Measurements from ENCODE around the gene C21orf91. TPM values are rescaled to one million over a fixed set of nuclear protein-coding genes. Genes with fewer than 3 reads are reported as not detected.

Gene C21orf91
- total RNA-seq = 4.7 and 8.1 TPM in 2 replicates

GRCh38 chr21:17819114-17819876 lies at the start of gene C21orf91:
TSS of gene C21orf91 (minus strand) at chr21:17819356. CDS start at chr21:17818318, 1,038 bp downstream.
- DNase-seq (ENCODE audit: low read depth, low spot score) = peak; percentile 53

GRCh38 chr21:17866590-17866989 lies 47.4 kb upstream of the C21orf91 start:
- no peak for DNase-seq (ENCODE audit: low read depth, low spot score)

- no peak for DNase-seq (ENCODE audit: low read depth, low spot score)
Observed at GRCh38 chr21:17859661-17860060, 40.5 kb upstream of the C21orf91 start.

GRCh38 chr21:17858747-17859146 lies 39.6 kb upstream of the C21orf91 start:
- DNase-seq (ENCODE audit: low read depth, low spot score) = no peak

GRCh38 chr21:17854745-17855144 lies 35.6 kb upstream of the C21orf91 start:
- DNase-seq (ENCODE audit: low read depth, low spot score) = no peak

DNA sequence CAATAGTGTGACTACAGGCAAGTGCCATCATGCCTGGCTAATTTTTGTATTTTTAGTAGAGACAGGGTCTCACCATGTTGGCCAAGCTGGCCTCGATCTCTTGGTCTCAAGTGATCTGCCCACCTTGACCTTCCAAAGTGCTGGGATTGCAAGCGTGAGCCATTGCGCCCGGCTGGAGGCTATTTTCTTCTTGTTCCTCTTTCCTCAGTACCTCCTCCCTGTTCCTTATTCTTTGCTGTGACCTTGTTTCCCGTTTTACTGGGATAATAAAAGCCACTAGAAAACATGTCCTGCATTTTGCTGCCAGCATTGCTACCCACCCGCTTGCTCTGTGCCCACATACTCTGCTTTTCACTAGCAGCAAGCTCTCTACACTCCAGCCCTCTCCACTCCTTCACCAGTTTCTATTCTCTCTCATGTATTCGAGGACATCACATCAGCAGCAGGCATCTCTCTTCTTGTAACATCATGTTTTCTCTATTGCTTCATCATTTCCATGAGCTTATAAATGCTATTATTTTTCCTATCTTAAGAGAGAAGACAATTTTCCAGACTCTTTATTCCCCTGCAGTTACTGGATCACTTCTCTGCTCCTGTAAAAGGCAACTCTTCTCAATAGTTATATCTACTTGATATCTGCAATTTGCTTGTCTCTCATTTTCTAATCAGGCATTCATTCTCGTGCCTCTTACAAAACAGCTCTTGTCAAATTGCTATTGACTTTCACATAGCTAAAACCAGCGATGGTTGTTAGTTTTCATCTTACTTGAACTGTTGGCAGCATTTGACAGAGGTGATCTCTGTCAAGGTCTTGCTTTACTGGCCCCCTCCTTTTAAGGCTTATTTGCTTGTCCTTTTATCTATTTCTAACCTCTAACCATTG lies 34.5 kb upstream of the C21orf91 start:
- no peak for DNase-seq (ENCODE audit: low read depth, low spot score)

GRCh38 chr21:17848228-17848627 lies 29.1 kb upstream of the C21orf91 start:
- DNase-seq (ENCODE audit: low read depth, low spot score) = no peak

GRCh38 chr21:17841103-17841502 lies 21.9 kb upstream of the C21orf91 start:
- no peak for DNase-seq (ENCODE audit: low read depth, low spot score)

DNA sequence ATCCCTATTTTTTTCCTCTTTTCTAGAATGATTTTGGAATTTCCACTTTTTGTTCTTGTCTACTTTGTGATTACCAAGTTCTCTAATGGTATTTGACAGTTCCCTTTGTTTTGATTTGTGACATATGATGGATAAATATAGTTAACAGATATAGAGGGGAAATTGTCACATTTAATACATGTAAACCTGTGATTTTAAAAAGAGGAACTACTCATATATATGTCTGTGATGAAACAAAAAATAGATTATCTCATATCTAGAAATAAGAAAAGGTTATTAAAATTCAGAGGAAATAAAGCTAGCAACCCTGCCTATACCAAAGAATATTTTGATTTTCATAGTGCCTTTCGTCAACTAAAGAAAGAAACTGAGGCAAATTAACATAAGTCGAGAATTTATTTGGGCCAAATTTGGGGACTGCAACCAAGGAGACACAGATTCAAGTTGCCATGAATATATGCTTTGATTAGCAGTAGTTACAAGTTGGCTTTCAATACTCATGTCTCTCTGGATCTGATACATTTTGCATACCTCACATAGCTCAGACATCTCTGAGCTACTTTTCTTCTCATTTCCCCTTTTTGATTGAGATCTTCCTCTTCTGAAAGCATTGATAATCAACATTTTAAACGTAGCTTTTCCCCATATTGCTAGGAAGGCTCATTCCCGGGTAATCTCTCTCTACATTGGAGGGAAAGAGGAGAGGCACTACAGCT lies 15.6 kb upstream of the C21orf91 start:
- DNase-seq (ENCODE audit: low read depth, low spot score) = no peak

DNA sequence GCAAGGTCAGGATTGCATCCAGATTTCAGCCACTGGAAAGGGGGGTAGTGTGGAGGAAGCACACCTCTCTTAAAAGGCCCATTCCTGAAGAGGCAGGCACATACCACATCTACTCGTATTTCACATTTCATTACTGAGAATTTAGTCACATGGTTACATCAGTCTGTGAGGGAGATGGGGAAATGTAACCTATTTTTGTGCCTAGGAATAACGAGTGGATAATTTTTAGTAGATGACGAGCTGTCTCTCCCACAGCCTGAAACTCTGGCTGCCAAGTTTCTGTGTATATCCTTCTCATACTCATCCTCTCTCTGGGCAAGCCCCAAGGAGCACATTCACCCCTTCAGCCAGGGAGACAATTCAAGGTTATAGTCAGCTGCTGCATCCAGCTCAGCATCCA lies 10.3 kb upstream of the C21orf91 start:
- no peak for DNase-seq (ENCODE audit: low read depth, low spot score)

DNA sequence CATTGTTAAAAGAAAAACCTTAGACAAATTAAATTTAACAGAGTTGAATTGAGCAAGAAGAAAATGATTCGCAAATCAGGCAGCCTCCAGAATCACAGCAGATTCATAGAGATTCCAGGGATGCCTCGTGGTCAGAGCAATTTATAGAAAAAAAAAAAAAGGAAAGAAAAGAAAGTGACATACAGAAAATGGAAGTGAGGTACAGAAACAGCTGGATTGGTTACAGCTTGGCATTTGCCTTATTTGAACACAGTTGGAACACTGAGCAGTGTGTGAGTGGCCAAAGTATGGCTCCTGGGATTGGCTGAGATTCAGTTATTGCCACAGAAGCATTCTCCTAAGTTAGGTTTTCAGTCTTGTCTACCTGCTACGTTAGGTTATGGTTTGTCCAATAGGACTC lies 9.1 kb upstream of the C21orf91 start:
- DNase-seq (ENCODE audit: low read depth, low spot score) = no peak

DNA sequence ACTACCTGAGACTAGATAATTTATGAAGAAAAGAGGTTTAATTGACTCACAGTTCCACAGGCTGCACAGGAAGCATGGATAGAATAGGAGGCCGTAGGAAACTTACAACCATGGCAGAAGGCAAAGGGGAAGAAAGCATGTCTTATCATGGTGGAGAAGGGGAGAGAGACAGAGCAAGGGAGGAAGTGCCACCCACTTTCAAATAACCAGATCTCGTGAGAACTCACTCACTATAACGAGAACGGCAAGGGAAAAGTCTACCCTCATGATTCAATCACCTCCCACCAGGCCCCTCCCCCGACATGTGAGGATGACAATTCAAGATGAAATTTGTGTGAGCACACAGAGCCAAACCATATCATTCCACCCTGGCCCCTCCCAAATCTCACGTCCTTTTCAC lies 4.7 kb upstream of the C21orf91 start:
- no peak for DNase-seq (ENCODE audit: low read depth, low spot score)

DNA sequence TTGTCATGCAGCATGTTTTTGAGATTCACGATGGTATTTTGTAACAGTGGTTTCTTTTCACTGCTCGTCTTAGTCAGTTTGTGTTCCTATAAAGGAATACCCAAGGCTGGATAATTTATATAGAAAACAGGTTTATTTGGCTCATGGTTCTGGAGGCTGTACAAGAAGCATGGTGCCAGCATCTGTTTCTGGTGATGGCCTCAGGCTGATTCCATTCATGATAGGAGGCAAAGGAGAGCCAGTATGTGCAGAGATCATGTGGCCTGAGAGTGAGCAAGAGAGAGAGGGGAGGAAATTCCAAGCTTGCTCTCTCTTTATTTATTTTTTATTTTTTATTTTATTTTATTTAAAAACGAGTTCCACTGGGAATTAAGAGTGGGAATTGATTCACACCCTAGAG lies 2.0 kb upstream of the C21orf91 start:
- no peak for DNase-seq (ENCODE audit: low read depth, low spot score)

DNA sequence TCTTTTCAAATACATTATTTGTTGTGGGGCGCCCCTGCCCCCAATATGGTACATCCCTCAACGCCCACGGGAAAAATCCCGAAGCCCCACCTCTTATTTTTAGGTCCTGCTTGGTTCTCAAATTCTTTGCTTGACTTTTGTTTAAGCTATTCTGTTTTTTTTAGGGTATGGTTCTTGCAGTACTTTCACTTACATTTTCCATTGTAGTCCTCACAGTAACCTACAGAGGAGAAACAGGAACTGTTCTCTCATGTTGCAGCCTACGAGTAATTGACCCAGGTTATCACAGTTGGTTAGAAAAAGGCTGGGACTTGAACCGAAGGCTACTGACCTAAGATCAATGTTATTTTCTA lies 697 bp upstream of the C21orf91 start:
- no peak for DNase-seq (ENCODE audit: low read depth, low spot score)

GRCh38 chr21:17818186-17819113 lies 706 bp downstream of the C21orf91 start:
- DNase-seq (ENCODE audit: low read depth, low spot score) = no peak

DNA sequence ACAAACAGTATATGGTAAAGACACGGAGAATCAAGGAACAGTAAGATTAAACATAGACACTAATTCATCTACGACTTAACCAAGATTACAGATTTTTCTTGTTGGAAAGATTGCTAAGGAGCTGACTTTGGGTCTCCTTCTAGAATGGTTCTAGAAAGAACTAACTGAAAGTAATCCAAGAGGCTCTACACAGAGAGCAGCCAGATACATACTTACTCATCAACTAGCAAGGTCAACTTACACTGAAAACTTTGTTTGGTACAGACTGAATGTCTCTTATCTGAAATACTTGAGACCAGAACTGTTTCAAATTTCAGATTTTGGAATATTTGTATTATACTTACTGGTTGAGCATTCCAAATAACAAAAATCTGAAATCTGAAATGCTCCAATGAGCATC lies 5.8 kb downstream of the C21orf91 start:
- no peak for DNase-seq (ENCODE audit: low read depth, low spot score)

DNA sequence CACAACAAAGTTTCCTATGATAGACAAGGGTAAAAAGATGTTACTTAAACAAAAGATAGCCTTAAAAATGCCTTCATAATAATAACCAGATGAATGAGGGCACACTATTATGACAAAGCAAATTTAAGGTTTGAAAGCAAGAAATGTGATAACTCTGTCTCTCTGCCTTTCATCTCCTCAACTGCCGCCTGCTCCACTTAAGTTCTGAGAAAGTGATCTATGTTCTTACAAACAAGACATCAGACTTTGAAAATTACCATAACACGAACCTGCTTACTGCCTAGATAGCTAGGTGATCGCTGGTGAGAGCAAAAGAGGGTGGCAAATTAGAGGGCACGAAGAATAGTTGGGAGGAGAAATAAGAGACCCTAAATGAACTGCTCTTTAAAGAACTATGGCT lies 13.2 kb downstream of the C21orf91 start:
- no peak for DNase-seq (ENCODE audit: low read depth, low spot score)

DNA sequence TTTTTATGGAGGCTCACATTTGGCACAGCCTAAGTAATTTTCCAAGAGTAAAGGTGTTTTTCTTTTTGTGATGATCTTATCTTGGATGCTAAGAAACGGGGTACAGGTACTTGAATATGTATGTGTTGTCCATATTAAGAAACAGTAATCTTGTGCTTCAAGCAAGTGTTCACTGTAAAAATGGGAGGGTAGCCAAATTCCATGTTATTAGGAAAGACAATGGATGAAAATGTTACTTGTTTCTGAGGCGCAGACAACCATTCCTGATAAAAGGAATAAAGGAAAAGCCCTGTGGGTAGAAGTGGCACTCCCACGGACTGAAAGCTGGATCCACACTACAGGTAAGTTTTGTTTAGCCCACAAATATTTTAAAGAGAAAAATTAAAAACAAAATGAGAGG lies 15.6 kb downstream of the C21orf91 start:
- DNase-seq (ENCODE audit: low read depth, low spot score) = no peak

GRCh38 chr21:17802572-17802971 lies 16.6 kb downstream of the C21orf91 start:
- DNase-seq (ENCODE audit: low read depth, low spot score) = no peak

GRCh38 chr21:17799414-17800164 lies 19.6 kb downstream of the C21orf91 start:
- DNase-seq (ENCODE audit: low read depth, low spot score) = no peak
